OCI-LY7 (cell line): ENCODE results near the gene GOLM1. TPM values are rescaled to one million over a fixed set of nuclear protein-coding genes. Genes with fewer than 3 reads are reported as not detected.

Experiments
- BruUV-seq: library from RNA; stranded (reverse); fragments of 400-500 nt; replicated peaks from 2 replicates; lab custom pipeline; 2021; lab: Mats Ljungman, UMichigan
- CTCF ChIA-PET: fragments of 300-600 bp; sonication (Branson Sonifier 250); formaldehyde crosslinking; loops from one replicate; lab custom pipeline; 2022; ENCODE audit warnings: antibody characterized with exemption; ENCODE audit not compliant: unreplicated experiment; lab: Charles Lee
- POLR2A ChIA-PET: fragments of 300-600 bp; sonication (Branson Sonifier 250); formaldehyde crosslinking; loops from one replicate; lab custom pipeline; 2022; ENCODE audit warnings: antibody characterized with exemption; lab: Charles Lee
- DNase-seq: peaks from one replicate; pipeline ENCODE4 v3.0.0-alpha.2; 2015; ENCODE audit warnings: low spot score
- H2AFZ ChIP-seq: fragments of 200-600 bp; sonication (generic), shearing (Covaris generic); 2 replicates; pipeline ENCODE4 v1.6.1; 2014; ENCODE audit warnings: mild to moderate bottlenecking, antibody characterized with exemption, low read length, moderate library complexity
- H3K27ac ChIP-seq: fragments of 200-600 bp; sonication (generic); 2 replicates; pipeline ENCODE4 v1.5.1; 2014; ENCODE audit warnings: mixed run types, low read depth, mild to moderate bottlenecking, moderate library complexity, low read length, inconsistent platforms; ENCODE audit not compliant: poor library complexity, severe bottlenecking
- H3K36me3 ChIP-seq: fragments of 200-600 bp; sonication (generic); 2 replicates; pipeline ENCODE4 v1.6.1; 2014; ENCODE audit warnings: mild to moderate bottlenecking, antibody characterized with exemption, low read length, moderate library complexity, mixed read lengths; ENCODE audit not compliant: insufficient read depth
- H3K4me1 ChIP-seq: fragments of 200-600 bp; sonication (generic); 2 replicates; pipeline ENCODE4 v1.5.1; 2014; ENCODE audit warnings: mild to moderate bottlenecking, low read length; ENCODE audit not compliant: insufficient read depth, poor library complexity, severe bottlenecking
- H3K4me2 ChIP-seq: fragments of 200-600 bp; sonication (generic); 2 replicates; pipeline ENCODE4 v1.6.1; 2014; ENCODE audit warnings: mild to moderate bottlenecking, low read length
- H3K4me3 ChIP-seq: fragments of 200-600 bp; sonication (generic); 2 replicates; pipeline ENCODE4 v1.5.1; 2014; ENCODE audit warnings: mild to moderate bottlenecking, low read depth, low read length; ENCODE audit not compliant: poor library complexity, severe bottlenecking
- H3K79me2 ChIP-seq: fragments of 200-600 bp; sonication (generic); 2 replicates; pipeline ENCODE4 v1.6.1; 2016; ENCODE audit warnings: low read depth, mild to moderate bottlenecking, low read length, moderate library complexity, mixed read lengths; ENCODE audit not compliant: insufficient read depth
- H3K9me2 ChIP-seq: fragments of 200-600 bp; sonication (generic); 2 replicates; pipeline ENCODE4 v1.6.1; 2016; ENCODE audit warnings: mild to moderate bottlenecking, low read length, mixed read lengths; ENCODE audit not compliant: insufficient read depth
- H3K9me3 ChIP-seq: fragments of 200-600 bp; sonication (generic); 2 replicates; pipeline ENCODE4 v1.6.1; 2014; ENCODE audit warnings: mild to moderate bottlenecking, mixed run types, low read length, mixed read lengths
- H4K20me1 ChIP-seq: fragments of 200-600 bp; sonication (generic); 2 replicates; pipeline ENCODE4 v1.6.1; 2014; ENCODE audit warnings: mild to moderate bottlenecking, antibody characterized with exemption, low read length, moderate library complexity, mixed read lengths; ENCODE audit not compliant: insufficient read depth
- CTCF ChIP-seq: fragments of 200-600 bp; sonication (generic); conservative IDR thresholded peaks from 2 replicates; pipeline ENCODE4 v1.5.1; 2014; ENCODE audit warnings: mild to moderate bottlenecking, antibody characterized with exemption, low read length, moderate library complexity, mixed read lengths
- EZH2phosphoT487 ChIP-seq: fragments of 200-600 bp; sonication (generic); IDR thresholded peaks from 2 replicates; pipeline ENCODE4 v1.6.1; 2018; ENCODE audit warnings: low read depth, borderline replicate concordance, mild to moderate bottlenecking, mixed run types, antibody characterized with exemption, low read length, moderate library complexity, mixed read lengths
- intact Hi-C: fragments of 100-400 bp; cut with micrococcal nuclease; formaldehyde crosslinking; loops from one replicate; pipeline ENCODE4 v1.10.0; 2022; ENCODE audit not compliant: unreplicated experiment
- total RNA-seq, 2 experiments: library from RNA; depleted of rRNA in 1 of 2; stranded (reverse); fragments of >200 nt in 1 of 2; shearing (Covaris generic) in 1 of 2; gene quantifications; 2 replicates each; pipeline ENCODE4 v1.2.3, GENCODE V29; 2014 to 2022

Gene GOLM1
- total RNA-seq, 2 experiments from 2014 or later = 0.16 TPM; not detected in 1

- no peak for DNase-seq
- no peak overlapping the region for H3K27ac ChIP-seq
Observed at GRCh38 chr9:86022687-86023266, 76.6 kb downstream of the GOLM1 start.

GRCh38 chr9:86021166-86021565 is 78.2 kb downstream of the GOLM1 start:
- Histone ChIP-seq H3K79me2 (no peaks in the 10 kb centered on the region), H3K4me3 (no peak overlapping the region), H3K4me1 (no peaks in the 10 kb centered on the region), H3K27ac (no peak overlapping the region), H2AFZ (no peak overlapping the region), H3K4me2 (no peak overlapping the region), H3K36me3 (peaks cover 53% of the 10 kb centered on the region), H4K20me1 (no peaks in the 10 kb centered on the region), H3K9me2 (no peaks in the 10 kb centered on the region), H3K9me3 (no peaks in the 10 kb centered on the region)
- TF ChIP-seq CTCF (no peak), EZH2phosphoT487 (no peak)
- no TSS peak for BruUV-seq
- POLR2A ChIA-PET = no interaction called here
- CTCF ChIA-PET = no interaction called here
- no peak for DNase-seq
- intact Hi-C loops = no loop called here

More at GRCh38 chr9:86022687-86023266, 76.6 kb downstream of the GOLM1 start:
- no peak overlapping the region for H3K4me2 ChIP-seq
- no TSS peak for BruUV-seq
- no peaks in the 10 kb centered on the region for H3K79me2 ChIP-seq
- H3K4me3 ChIP-seq = no peak overlapping the region
- peaks cover 45% of the 10 kb centered on the region for H3K36me3 ChIP-seq
- H4K20me1 ChIP-seq = no peaks in the 10 kb centered on the region
- ChIA-PET POLR2A (interaction anchor here (1.0 kb wide), 1 partner anchor 10 kb away, joined by 3 read pairs; no protein-coding TSS in a partner anchor), CTCF (no interaction called here)
- no peaks in the 10 kb centered on the region for H3K9me2 ChIP-seq
- no peaks in the 10 kb centered on the region for H3K4me1 ChIP-seq
- TF ChIP-seq CTCF (no peak), EZH2phosphoT487 (no peak)
- no peak overlapping the region for H2AFZ ChIP-seq
- intact Hi-C loops = no loop called here
- H3K9me3 ChIP-seq = no peaks in the 10 kb centered on the region

- H3K36me3 ChIP-seq = peaks cover 53% of the 10 kb centered on the region
Observed at GRCh38 chr9:86020731-86021130, 78.6 kb downstream of the GOLM1 start.

More at GRCh38 chr9:86020731-86021130, 78.6 kb downstream of the GOLM1 start:
- H2AFZ ChIP-seq = no peak overlapping the region
- no peaks in the 10 kb centered on the region for H4K20me1 ChIP-seq
- no peaks in the 10 kb centered on the region for H3K9me3 ChIP-seq
- no TSS peak for BruUV-seq
- H3K27ac ChIP-seq = no peak overlapping the region
- ChIA-PET CTCF (no interaction called here), POLR2A (no interaction called here)
- H3K4me3 ChIP-seq = no peak overlapping the region
- DNase-seq = no peak
- intact Hi-C loops = no loop called here
- H3K4me2 ChIP-seq = no peak overlapping the region
- no peaks in the 10 kb centered on the region for H3K79me2 ChIP-seq
- TF ChIP-seq EZH2phosphoT487 (no peak), CTCF (no peak)
- H3K4me1 ChIP-seq = no peaks in the 10 kb centered on the region
- H3K9me2 ChIP-seq = no peaks in the 10 kb centered on the region
